ENCODE results near the gene TAMM41.
"Not testable (repeated sequence)": the region's sequence is repeated elsewhere in the genome, so short reads cannot be mapped to it uniquely, and the experiment has no call there.

TAMM41 gene

DNA sequence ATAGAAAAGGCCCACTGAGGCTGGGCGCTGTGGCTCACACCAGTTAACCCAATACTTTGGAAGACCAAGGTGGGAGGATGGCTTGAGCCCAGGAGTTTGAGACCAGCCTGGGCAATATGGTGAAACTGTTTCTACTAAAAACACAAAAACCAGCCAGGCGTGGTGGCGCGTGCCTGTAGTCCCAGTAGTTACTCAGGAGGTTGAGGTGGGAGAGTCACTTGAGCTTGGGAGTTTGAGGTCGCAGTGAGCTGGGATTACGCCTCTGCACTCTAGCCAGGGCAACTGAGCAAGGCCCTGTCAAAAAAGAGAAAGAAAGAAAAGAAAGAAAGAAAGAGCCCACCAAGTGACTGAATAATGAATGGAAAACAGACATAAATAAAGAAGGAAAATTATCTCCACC, 32.0 kb downstream of the TAMM41 start:
- DNase-seq (ENCODE audit: low read depth): no peak

- DNase-seq (ENCODE audit: low read depth): no peak
Observed at GRCh38 chr3:11810276-11810675, 36.4 kb downstream of the TAMM41 start.

GRCh38 chr3:11808231-11808630, 38.5 kb downstream of the TAMM41 start:
- no peak for DNase-seq (ENCODE audit: low read depth)

- no peak for DNase-seq (ENCODE audit: low read depth)
Observed at GRCh38 chr3:11807686-11808085, 39.0 kb downstream of the TAMM41 start.

GRCh38 chr3:11805716-11806115, 41.0 kb downstream of the TAMM41 start:
- no peak for DNase-seq (ENCODE audit: low read depth)

DNA sequence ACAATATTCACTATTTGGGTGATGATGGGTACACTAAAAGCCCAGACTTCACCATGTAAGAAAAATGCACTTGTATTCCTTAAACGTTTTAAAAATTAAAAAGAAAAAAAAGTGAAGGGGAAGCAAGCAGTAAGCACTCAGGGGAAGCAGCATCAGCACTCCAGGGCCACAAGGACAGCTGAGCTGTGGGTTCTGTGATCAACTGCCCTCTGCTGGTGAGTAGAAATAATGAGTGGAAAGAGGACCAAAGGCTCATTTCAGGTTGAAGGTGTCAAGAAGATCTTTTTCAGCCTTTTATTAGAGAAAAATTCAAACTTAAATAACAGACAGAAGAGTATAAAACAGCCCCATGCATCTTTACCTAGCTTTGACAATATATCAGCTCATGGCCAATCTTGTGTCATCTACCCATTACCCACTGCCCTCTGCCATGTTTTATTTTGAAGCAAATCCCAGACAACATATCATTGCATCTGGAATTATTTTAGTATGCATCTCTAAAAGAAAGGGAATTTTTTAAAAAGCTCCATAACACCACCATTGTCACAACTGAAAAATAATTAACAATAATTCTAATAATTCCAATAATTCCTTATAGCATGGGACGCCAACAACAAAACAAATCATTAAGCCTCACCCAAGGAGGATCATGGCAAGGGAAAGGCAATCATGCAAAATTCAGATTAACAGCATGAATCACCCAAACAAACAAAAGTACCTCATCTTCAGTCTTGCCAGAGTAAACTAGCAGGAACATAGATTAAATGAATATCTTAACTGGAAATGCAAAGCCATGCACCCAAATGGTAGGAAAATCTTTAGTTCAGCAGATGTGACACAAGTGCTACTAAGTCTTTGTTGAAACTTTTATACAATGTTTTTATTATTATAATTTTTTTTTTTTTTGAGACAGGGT, 42.5 kb downstream of the TAMM41 start:
- peak; percentile 16 for DNase-seq (ENCODE audit: low read depth)

GRCh38 chr3:11799791-11800190, 46.9 kb downstream of the TAMM41 start:
- no peak for DNase-seq (ENCODE audit: low read depth)

- no peak for DNase-seq (ENCODE audit: low read depth)
Observed at GRCh38 chr3:11794927-11795326, 51.8 kb downstream of the TAMM41 start.

DNA sequence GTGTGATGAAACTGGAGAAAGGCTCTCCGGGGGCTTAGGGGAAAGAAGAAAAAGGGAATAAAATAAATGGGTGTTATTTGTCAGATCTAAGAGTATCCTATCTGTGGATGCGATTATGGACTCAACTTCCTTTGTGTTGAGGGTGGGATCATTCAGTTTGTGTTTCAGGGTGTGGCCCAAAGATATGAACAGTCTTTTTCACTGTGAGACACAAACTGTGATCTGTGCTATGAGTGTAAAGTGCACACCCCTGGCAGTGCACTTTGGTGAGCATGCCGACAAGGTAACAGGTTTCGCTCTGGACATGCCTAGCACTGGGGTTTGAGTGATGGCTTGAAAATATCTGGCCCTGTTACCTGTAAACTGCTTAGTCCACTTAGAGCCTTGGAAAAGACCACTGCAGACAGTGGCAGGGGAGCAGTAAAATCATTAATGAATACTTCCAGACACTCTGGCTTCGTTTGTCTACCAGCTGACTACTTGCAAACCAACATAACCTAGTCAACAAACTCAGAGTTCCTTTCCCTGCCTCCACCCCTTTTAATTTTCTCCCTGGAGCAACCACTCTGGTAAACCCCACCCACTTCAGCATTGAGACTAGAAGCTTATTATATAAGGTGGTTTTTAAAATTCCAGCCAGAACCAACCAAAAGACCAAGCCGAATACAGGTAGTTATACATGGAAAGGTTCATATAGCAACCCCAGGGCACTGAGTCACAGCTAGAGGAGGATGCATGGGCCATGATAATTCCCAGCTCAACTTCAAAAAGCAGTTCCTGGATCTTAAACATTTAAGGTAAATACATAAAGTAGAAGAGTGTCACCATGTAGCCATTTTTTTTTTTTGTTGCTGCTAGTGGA, 55.1 kb downstream of the TAMM41 start:
- no peak for DNase-seq (ENCODE audit: low read depth)

DNA sequence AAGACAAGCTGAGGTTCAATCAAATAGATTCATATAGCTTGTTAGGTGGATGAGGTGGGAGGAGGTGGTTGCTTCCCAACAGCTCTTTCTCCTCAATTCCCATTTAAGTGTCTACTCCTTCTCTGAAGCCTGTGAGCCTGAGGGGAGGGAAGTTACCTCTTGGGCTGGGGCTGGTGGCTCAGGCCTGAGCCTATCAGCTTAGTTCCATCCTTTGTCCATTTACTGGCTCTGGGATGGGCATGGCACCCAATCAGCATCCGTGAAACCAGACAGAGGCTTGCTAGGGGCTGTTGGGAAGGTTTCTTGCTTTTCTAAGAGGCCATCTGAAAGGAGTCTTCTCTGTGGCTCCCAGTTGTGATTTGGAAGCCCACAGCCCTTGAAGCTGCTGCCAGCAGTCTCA, 57.3 kb downstream of the TAMM41 start:
- no peak for DNase-seq (ENCODE audit: low read depth)

DNA sequence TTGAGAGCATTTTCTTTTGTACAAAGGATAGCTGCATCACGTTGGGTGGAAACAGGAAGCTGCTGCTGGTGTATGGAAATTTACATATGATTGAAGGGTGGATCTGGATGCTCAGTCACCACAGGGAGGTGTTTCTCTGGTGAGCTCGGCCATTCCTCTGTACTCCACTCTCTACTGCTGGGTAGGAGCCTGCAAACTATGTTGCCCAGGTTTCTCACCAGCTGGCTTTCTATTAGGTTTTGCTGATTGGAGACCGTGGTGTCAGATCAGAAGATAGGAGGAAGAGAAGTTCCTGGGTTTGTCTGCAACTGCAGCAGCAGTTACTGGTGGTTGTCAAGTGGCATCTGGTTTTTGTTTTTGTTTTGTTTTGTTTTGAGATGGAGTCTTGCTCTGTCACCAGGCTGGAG, 61.7 kb downstream of the TAMM41 start:
- no peak for DNase-seq (ENCODE audit: low read depth)

GRCh38 chr3:11780341-11780740, 66.3 kb downstream of the TAMM41 start:
- DNase-seq (ENCODE audit: low read depth): no peak

GRCh38 chr3:11779626-11780025, 67.1 kb downstream of the TAMM41 start:
- DNase-seq (ENCODE audit: low read depth): no peak

GRCh38 chr3:11778248-11778647, 68.4 kb downstream of the TAMM41 start:
- no peak for DNase-seq (ENCODE audit: low read depth)

DNA sequence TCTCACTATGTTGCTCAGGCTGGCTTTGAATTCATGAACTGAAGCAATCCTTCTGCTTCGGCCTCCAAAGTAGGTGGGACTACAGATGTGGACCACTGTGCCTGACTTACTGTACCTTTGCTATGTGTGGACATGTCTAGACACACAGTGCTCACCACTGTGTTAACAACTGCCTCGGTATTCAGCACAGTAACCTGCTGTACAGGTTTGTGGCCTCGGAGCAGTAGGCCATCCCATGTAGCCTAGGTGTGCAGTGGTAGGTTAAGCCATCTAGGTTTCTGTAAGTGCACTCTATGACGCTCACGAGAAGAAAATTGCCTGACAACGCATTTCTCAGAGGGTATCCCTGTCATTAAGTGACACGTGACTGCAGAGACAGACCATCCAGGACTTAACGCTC, 70.3 kb downstream of the TAMM41 start:
- DNase-seq (ENCODE audit: low read depth): no peak

- no peak for DNase-seq (ENCODE audit: low read depth)
Observed at GRCh38 chr3:11775493-11775892, 71.2 kb downstream of the TAMM41 start.

GRCh38 chr3:11774296-11774877, 72.3 kb downstream of the TAMM41 start:
- DNase-seq (ENCODE audit: low read depth): no peak

DNA sequence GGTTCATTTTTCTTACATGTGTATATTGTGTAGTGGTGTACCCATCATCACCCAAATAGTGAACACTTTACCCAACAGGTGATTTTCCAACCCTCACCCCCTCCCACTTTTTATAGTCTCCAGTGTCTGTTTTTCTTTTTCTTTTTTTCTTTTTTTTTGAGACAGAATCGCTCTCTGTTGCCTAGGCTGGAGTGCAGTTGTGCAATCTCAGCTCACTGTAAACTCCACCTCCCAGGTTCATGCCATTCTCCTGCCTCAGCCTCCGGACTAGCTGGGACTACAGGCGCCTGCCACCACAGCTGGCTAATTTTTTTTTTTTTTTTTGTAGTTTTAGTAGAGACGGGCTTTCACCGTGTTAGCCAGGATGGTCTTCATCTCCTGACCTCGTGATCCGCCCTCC, 74.8 kb downstream of the TAMM41 start:
- not testable (repeated sequence) for DNase-seq (ENCODE audit: low read depth)

DNA sequence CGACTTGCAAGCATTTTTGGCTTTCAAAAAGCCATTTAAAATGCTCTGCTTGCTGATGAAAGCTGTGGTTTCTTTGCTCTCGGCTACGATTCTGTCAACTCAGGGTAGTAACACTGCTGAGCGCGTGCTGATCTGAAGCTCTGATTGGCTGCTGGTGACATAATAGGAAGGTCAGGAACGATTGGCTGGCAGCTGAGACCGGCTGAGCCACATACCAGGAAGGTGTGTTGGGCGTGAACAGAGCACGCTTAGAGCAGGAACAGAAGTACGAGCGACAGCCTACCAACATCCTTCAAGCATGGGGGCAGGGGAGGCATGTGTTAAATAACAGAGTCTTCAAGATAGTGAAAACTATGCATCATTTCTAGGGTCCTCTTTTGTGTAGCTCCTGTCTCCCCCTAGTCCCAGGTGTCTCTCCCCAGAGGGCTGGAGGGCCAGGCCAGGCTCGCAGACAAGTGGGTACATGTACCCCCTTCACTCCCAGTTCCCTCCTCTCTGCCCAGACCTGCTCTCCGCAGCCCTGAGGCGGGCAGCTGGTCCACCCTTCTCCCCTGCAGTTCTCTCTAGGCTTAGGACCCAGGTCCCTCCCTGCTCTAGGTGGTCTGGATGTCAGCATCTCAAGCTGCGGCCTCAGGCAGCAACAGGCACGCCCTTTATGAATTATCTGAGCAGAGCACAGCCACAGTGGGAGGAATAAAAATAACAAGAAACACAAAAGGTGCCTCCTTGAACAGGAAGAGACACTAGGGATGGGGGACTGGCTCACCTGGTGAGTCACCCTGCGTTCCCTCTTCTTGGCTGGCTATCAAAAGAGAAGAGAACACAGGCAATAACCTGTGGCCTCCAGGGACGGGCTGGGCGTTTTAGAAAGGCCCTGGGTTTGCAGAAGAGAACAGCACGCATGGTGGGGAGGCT, 76.0 kb downstream of the TAMM41 start:
- DNase-seq (ENCODE audit: low read depth): peak; percentile 61

DNA sequence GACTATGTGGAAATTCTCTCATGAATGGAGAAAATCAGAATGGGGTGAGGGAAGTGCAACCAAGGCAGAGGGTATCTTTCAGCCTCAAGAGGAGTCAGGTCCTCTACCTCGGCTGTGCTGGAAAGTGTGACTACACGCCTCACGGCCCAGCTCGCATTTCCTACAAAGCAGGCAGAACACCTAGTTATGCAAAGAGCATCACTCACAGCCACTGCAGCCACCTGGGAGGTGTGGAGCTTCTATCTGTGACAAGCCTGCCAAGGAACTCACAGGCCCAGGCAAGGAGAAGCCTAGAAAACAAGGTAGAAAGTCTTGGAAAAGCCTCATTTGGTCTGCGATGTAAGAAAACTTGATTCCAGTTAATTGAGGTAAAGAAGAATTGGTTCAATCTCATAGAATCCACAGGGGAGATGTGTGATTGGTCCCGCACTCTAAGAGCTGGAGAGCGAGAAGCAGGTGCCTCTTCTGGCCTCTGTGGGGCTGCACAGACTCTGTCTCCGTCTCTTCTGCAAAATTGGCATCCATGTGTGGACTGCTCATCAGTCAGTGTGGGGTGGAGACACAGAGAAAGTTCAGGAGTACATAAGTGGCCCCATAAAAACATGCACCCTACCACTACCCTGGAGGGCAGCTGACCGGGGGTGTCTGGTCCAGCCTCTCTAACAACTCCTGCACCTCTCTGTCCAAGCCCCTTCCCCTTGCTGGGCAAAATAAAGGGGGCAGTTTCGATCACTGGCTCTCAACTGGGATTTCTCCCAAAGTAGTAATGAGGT, 76.8 kb downstream of the TAMM41 start:
- no peak for DNase-seq (ENCODE audit: low read depth)

- no peak for DNase-seq (ENCODE audit: low read depth)
Observed at GRCh38 chr3:11768604-11769003, 78.1 kb downstream of the TAMM41 start.
